Neural progenitor cell (in vitro differentiated cells): ENCODE measurements around the gene IRGC. TPM values are rescaled to one million over a fixed set of nuclear protein-coding genes. Genes with fewer than 3 reads are reported as not detected.
A peak's percentile ranks its signal among the peaks of the same experiment; 100 is the strongest.

ENCODE experiments used
- DNase-seq: peaks from one replicate; pipeline ENCODE4 v3.0.0-alpha.2; 2016; ENCODE audit warnings: low spot score
- H2AFZ ChIP-seq: fragments of 200-600 bp; sonication (generic); replicated peaks from 2 replicates; pipeline ENCODE4 v1.6.1; 2016; ENCODE audit warnings: antibody characterized with exemption
- H3F3A ChIP-seq: fragments of 200-600 bp; sonication (generic); 2 replicates; pipeline ENCODE4 v1.6.1; 2016; ENCODE audit warnings: antibody characterized with exemption, low read depth
- H3K27ac ChIP-seq: fragments of 200-600 bp; sonication (generic); 2 replicates; pipeline ENCODE4 v1.5.1; 2016; ENCODE audit warnings: mild to moderate bottlenecking
- H3K27me3 ChIP-seq: fragments of 200-600 bp; sonication (generic); 2 replicates; pipeline ENCODE4 v1.6.1; 2016; ENCODE audit warnings: mild to moderate bottlenecking, moderate library complexity
- H3K36me3 ChIP-seq: fragments of 200-600 bp; sonication (generic); 2 replicates; pipeline ENCODE4 v1.5.1; 2016
- H3K4me1 ChIP-seq: fragments of 200-600 bp; sonication (generic); 2 replicates; pipeline ENCODE4 v1.6.1; 2016; ENCODE audit warnings: mixed run types
- H3K4me2 ChIP-seq: fragments of 200-600 bp; sonication (generic); 2 replicates; pipeline ENCODE4 v1.6.1; 2016
- H3K4me3 ChIP-seq: fragments of 200-600 bp; sonication (generic); 2 replicates; pipeline ENCODE4 v1.5.1; 2016
- H3K79me2 ChIP-seq: fragments of 200-600 bp; sonication (generic); 2 replicates; pipeline ENCODE4 v1.6.1; 2016; ENCODE audit warnings: low read depth
- H3K9ac ChIP-seq: fragments of 200-600 bp; sonication (generic); 2 replicates; pipeline ENCODE4 v1.6.1; 2016
- H3K9me3 ChIP-seq: fragments of 200-600 bp; sonication (generic); 2 replicates; pipeline ENCODE4 v1.5.1; 2016; ENCODE audit warnings: low read depth
- H4K20me1 ChIP-seq: fragments of 200-600 bp; sonication (generic); 2 replicates; pipeline ENCODE4 v1.6.1; 2016; ENCODE audit warnings: low read depth
- H3K27ac Mint-ChIP-seq: 3 replicates; pipeline ENCODE4 v1.8.0; 2021; ENCODE audit warnings: mixed read lengths
- H3K27me3 Mint-ChIP-seq: 2 replicates; pipeline ENCODE4 v1.8.0; 2022; ENCODE audit warnings: low read depth, mild to moderate bottlenecking, inconsistent platforms, moderate library complexity, mixed read lengths; ENCODE audit not compliant: insufficient read depth
- H3K36me3 Mint-ChIP-seq: 3 replicates; pipeline ENCODE4 v1.8.0; 2021; ENCODE audit warnings: mixed read lengths
- H3K4me1 Mint-ChIP-seq: 3 replicates; pipeline ENCODE4 v1.8.0; 2021; ENCODE audit warnings: mixed read lengths
- H3K4me3 Mint-ChIP-seq: 3 replicates; pipeline ENCODE4 v1.8.0; 2021; ENCODE audit warnings: mild to moderate bottlenecking, moderate library complexity, mixed read lengths
- H3K9me3 Mint-ChIP-seq: 3 replicates; pipeline ENCODE4 v1.8.0; 2020; ENCODE audit warnings: mixed read lengths
- EZH2 ChIP-seq: fragments of 200-600 bp; sonication (generic); IDR thresholded peaks from 2 replicates; pipeline ENCODE4 v1.6.1; 2017; ENCODE audit warnings: antibody characterized with exemption, mild to moderate bottlenecking, moderate library complexity
- EZH2phosphoT487 ChIP-seq: fragments of 200-600 bp; sonication (generic); IDR thresholded peaks from 2 replicates; pipeline ENCODE4 v1.6.1; 2017; ENCODE audit warnings: antibody characterized with exemption
- total RNA-seq: library from RNA; depleted of rRNA; stranded (reverse); fragments of >200 nt; gene quantifications from 2 replicates; pipeline ENCODE4 v1.2.3, GENCODE V29; 2015; ENCODE audit warnings: low replicate concordance
- TF ChIP-seq, protein P1 (sequence below): fragments of 200-600 bp; sonication (generic); IDR thresholded peaks from 2 replicates; pipeline ENCODE4 v1.5.1; 2017; ENCODE audit warnings: antibody characterized with exemption, mild to moderate bottlenecking

The IRGC gene
- total RNA-seq, 1 donor from 2014 or later: not detected

GRCh38 chr19:43723588-43723987 is 7.7 kb downstream of the IRGC start:
- Histone ChIP-seq H3F3A (no peaks in the 10 kb centered on the region), H2AFZ (no peak overlapping the region), H3K27ac (no peak overlapping the region), H3K79me2 (no peaks in the 10 kb centered on the region), H3K27me3 (no peaks in the 10 kb centered on the region), H3K9me3 (no peaks in the 10 kb centered on the region), H3K4me2 (no peak overlapping the region), H3K9ac (no peak overlapping the region), H3K36me3 (no peaks in the 10 kb centered on the region), H3K4me3 (no peak overlapping the region), H4K20me1 (no peaks in the 10 kb centered on the region), H3K4me1 (peaks cover 4% of the 10 kb centered on the region)
- TF ChIP-seq EZH2 (no peak), EZH2phosphoT487 (no peak)
- TF ChIP-seq, protein P1, sequence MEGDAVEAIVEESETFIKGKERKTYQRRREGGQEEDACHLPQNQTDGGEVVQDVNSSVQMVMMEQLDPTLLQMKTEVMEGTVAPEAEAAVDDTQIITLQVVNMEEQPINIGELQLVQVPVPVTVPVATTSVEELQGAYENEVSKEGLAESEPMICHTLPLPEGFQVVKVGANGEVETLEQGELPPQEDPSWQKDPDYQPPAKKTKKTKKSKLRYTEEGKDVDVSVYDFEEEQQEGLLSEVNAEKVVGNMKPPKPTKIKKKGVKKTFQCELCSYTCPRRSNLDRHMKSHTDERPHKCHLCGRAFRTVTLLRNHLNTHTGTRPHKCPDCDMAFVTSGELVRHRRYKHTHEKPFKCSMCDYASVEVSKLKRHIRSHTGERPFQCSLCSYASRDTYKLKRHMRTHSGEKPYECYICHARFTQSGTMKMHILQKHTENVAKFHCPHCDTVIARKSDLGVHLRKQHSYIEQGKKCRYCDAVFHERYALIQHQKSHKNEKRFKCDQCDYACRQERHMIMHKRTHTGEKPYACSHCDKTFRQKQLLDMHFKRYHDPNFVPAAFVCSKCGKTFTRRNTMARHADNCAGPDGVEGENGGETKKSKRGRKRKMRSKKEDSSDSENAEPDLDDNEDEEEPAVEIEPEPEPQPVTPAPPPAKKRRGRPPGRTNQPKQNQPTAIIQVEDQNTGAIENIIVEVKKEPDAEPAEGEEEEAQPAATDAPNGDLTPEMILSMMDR: peak; percentile 44
- Mint-ChIP-seq H3K4me3 (no peak overlapping the region), H3K4me1 (no peaks in the 10 kb centered on the region), H3K27me3 (peaks cover 2% of the 10 kb centered on the region), H3K36me3 (peaks cover 6% of the 10 kb centered on the region), H3K27ac (no peak overlapping the region), H3K9me3 (no peaks in the 10 kb centered on the region)
- no peak for DNase-seq

DNA sequence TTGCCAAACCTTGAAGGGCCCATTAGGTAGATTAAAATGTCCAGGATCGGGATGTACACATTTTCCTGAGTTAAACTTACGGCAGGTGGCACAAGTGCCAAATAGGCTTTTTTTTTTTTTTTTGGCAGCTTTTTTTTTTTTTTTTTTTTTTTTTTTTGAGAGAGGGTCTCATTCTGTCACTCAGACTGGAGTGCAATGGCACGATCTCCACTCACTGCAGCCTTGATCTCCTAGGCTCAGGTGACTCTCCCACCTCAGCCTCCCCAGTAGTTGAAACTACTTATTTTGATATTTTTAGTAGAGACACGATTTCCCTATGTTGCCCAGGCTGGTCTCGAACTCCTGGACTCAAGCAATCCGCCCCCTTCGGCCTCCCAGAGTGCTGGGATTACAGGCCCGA is 9.0 kb downstream of the IRGC start:
- H3K27ac Mint-ChIP-seq: no peak overlapping the region
- H3K4me3 Mint-ChIP-seq: no peak overlapping the region
- Histone ChIP-seq H3K79me2 (no peaks in the 10 kb centered on the region), H3K36me3 (no peaks in the 10 kb centered on the region), H3K4me2 (no peak overlapping the region), H3K27me3 (no peaks in the 10 kb centered on the region), H3K9ac (no peak overlapping the region), H3F3A (no peaks in the 10 kb centered on the region), H4K20me1 (no peaks in the 10 kb centered on the region), H2AFZ (no peak overlapping the region), H3K4me3 (no peak overlapping the region), H3K9me3 (no peaks in the 10 kb centered on the region), H3K27ac (no peak overlapping the region), H3K4me1 (peaks cover 1% of the 10 kb centered on the region)
- DNase-seq: no peak
- no peaks in the 10 kb centered on the region for H3K9me3 Mint-ChIP-seq
- TF ChIP-seq, protein P1: no peak
- no peak for TF ChIP-seq EZH2phosphoT487
- TF ChIP-seq EZH2: no peak
- H3K36me3 Mint-ChIP-seq: peaks cover 15% of the 10 kb centered on the region
- peaks cover 5% of the 10 kb centered on the region for H3K27me3 Mint-ChIP-seq
- peaks cover 5% of the 10 kb centered on the region for H3K4me1 Mint-ChIP-seq

DNA sequence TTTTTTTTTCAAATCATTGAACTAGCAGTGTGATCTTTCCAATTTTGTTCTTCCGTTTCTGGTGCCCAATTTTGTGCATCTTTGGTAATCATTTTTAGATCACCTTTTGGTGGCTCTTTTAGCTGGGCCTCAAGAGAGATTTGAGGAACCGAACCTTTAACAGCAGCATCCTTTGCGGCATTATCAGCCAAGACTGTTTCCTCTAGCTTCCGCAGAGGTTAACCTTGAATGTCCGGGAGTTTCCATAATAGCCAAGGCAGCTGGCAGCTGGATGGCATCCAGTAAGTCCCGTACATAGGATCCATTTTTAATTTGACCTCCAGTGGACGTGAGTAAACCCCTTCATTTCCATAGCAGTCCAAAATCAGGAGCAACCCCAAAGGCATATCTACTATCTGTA is 9.6 kb downstream of the IRGC start:
- Histone ChIP-seq H3K4me1 (no peaks in the 10 kb centered on the region), H3K9ac (no peak overlapping the region), H3K36me3 (no peaks in the 10 kb centered on the region), H3K4me2 (no peak overlapping the region), H3K79me2 (no peaks in the 10 kb centered on the region), H3F3A (no peaks in the 10 kb centered on the region), H3K4me3 (no peak overlapping the region), H3K9me3 (no peaks in the 10 kb centered on the region), H4K20me1 (no peaks in the 10 kb centered on the region), H3K27me3 (no peaks in the 10 kb centered on the region), H3K27ac (no peak overlapping the region), H2AFZ (no peak overlapping the region)
- Mint-ChIP-seq H3K4me1 (peaks cover 10% of the 10 kb centered on the region), H3K4me3 (no peak overlapping the region), H3K27ac (no peak overlapping the region), H3K36me3 (peaks cover 20% of the 10 kb centered on the region), H3K9me3 (no peaks in the 10 kb centered on the region), H3K27me3 (peaks cover 5% of the 10 kb centered on the region)
- DNase-seq: no peak
- TF ChIP-seq, protein P1: no peak
- TF ChIP-seq EZH2phosphoT487 (no peak), EZH2 (no peak)
